A673 (cell line): Measurements from ENCODE around the gene GDPD1.

Experiments
- EZH2 ChIP-seq: fragments of 200-600 bp; sonication (generic); IDR thresholded peaks from 2 replicates; pipeline ENCODE4 v1.6.1; 2017; ENCODE audit warnings: borderline replicate concordance, low read depth, mild to moderate bottlenecking, mixed read lengths, antibody characterized with exemption, low read length; ENCODE audit not compliant: poor library complexity, severe bottlenecking
- TF ChIP-seq, protein P1 (sequence below): fragments of 300-800, 200-600 bp; sonication (generic); conservative IDR thresholded peaks from 2 replicates; pipeline ENCODE4 v1.5.1; 2017; ENCODE audit warnings: low read depth, mild to moderate bottlenecking, antibody characterized with exemption, low read length, moderate library complexity, mixed read lengths

- TF ChIP-seq, protein P1, sequence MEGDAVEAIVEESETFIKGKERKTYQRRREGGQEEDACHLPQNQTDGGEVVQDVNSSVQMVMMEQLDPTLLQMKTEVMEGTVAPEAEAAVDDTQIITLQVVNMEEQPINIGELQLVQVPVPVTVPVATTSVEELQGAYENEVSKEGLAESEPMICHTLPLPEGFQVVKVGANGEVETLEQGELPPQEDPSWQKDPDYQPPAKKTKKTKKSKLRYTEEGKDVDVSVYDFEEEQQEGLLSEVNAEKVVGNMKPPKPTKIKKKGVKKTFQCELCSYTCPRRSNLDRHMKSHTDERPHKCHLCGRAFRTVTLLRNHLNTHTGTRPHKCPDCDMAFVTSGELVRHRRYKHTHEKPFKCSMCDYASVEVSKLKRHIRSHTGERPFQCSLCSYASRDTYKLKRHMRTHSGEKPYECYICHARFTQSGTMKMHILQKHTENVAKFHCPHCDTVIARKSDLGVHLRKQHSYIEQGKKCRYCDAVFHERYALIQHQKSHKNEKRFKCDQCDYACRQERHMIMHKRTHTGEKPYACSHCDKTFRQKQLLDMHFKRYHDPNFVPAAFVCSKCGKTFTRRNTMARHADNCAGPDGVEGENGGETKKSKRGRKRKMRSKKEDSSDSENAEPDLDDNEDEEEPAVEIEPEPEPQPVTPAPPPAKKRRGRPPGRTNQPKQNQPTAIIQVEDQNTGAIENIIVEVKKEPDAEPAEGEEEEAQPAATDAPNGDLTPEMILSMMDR = no peak
- no peak for TF ChIP-seq EZH2
These were observed 47.8 kb upstream of the GDPD1 start for GRCh38 chr17:59172436-59173004.
